ENCODE results near the gene CLEC4M. TPM values are rescaled to one million over a fixed set of nuclear protein-coding genes. Genes with fewer than 3 reads are reported as not detected.

Gene CLEC4M
- total and polyA plus RNA-seq, 2 experiments from 2014 or later: not detected

DNA sequence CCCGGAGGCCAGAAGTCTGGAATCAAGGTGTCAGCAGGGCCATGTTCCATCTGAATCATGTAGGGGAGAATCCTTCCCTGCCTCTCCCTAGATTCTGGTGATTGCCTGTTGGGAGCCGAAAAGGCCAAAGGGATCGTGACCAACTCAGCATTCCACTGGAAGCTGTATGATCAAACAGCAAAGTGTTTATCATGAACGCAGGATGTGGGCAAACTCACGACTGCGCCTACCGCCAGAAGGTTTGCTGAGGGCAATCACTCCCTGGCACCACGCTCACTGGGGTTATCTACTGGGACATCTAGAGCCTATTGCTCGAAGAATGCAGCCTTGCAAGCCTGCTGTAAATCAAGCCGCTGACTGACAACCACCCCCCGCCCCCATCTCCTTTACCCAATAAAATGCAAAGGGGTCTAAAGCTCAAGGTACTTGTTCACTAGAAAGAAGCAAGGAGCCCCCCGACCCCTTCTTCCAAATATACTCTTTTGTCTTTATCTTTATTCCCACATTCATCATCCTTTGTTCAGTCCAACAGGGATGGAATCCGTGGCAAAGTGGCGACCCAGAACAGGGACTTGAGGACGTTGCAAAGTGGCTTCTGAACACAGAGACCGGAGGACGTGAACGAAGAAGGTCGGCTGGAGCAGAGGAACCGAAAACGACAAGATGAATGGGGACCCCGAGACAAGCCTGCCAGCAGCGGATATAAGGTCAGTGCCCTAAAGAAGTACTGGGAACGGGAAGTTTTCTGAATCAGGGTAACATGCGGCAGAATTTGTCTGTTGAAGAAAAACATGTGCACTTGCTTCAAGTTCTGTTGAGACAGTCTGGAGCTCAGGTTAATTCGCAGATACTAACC is 16.8 kb downstream of the CLEC4M start (continued):
- TF ChIP-seq EZH2phosphoT487 (IDR thresholded peaks at IDR 0.05; ENCODE audit: unreplicated experiment) (no peak), POLR2AphosphoS5 (IDR thresholded peaks at IDR 0.05; ENCODE audit: low read depth) (no peak), ZNF331 (CRISPR knock-in tag; IDR thresholded peaks at IDR 0.05; ENCODE audit: low read depth) (no peak), EZH2 (IDR thresholded peaks at IDR 0.05; ENCODE audit: low read depth, unreplicated experiment) (no peak), STAT1 (IDR thresholded peaks at IDR 0.05; ENCODE audit: unreplicated experiment) (no peak)
- TF ChIP-seq, protein P1, sequence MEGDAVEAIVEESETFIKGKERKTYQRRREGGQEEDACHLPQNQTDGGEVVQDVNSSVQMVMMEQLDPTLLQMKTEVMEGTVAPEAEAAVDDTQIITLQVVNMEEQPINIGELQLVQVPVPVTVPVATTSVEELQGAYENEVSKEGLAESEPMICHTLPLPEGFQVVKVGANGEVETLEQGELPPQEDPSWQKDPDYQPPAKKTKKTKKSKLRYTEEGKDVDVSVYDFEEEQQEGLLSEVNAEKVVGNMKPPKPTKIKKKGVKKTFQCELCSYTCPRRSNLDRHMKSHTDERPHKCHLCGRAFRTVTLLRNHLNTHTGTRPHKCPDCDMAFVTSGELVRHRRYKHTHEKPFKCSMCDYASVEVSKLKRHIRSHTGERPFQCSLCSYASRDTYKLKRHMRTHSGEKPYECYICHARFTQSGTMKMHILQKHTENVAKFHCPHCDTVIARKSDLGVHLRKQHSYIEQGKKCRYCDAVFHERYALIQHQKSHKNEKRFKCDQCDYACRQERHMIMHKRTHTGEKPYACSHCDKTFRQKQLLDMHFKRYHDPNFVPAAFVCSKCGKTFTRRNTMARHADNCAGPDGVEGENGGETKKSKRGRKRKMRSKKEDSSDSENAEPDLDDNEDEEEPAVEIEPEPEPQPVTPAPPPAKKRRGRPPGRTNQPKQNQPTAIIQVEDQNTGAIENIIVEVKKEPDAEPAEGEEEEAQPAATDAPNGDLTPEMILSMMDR (conservative IDR thresholded peaks at IDR 0.05; ENCODE audit: low read depth in 2 of 2): no peak
- TF ChIP-seq, protein P2, sequence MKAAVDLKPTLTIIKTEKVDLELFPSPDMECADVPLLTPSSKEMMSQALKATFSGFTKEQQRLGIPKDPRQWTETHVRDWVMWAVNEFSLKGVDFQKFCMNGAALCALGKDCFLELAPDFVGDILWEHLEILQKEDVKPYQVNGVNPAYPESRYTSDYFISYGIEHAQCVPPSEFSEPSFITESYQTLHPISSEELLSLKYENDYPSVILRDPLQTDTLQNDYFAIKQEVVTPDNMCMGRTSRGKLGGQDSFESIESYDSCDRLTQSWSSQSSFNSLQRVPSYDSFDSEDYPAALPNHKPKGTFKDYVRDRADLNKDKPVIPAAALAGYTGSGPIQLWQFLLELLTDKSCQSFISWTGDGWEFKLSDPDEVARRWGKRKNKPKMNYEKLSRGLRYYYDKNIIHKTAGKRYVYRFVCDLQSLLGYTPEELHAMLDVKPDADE (IDR thresholded peaks at IDR 0.05): no peak
- TF ChIP-seq, protein P3, sequence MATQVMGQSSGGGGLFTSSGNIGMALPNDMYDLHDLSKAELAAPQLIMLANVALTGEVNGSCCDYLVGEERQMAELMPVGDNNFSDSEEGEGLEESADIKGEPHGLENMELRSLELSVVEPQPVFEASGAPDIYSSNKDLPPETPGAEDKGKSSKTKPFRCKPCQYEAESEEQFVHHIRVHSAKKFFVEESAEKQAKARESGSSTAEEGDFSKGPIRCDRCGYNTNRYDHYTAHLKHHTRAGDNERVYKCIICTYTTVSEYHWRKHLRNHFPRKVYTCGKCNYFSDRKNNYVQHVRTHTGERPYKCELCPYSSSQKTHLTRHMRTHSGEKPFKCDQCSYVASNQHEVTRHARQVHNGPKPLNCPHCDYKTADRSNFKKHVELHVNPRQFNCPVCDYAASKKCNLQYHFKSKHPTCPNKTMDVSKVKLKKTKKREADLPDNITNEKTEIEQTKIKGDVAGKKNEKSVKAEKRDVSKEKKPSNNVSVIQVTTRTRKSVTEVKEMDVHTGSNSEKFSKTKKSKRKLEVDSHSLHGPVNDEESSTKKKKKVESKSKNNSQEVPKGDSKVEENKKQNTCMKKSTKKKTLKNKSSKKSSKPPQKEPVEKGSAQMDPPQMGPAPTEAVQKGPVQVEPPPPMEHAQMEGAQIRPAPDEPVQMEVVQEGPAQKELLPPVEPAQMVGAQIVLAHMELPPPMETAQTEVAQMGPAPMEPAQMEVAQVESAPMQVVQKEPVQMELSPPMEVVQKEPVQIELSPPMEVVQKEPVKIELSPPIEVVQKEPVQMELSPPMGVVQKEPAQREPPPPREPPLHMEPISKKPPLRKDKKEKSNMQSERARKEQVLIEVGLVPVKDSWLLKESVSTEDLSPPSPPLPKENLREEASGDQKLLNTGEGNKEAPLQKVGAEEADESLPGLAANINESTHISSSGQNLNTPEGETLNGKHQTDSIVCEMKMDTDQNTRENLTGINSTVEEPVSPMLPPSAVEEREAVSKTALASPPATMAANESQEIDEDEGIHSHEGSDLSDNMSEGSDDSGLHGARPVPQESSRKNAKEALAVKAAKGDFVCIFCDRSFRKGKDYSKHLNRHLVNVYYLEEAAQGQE (IDR thresholded peaks at IDR 0.05; ENCODE audit: unreplicated experiment): no peak

DNA sequence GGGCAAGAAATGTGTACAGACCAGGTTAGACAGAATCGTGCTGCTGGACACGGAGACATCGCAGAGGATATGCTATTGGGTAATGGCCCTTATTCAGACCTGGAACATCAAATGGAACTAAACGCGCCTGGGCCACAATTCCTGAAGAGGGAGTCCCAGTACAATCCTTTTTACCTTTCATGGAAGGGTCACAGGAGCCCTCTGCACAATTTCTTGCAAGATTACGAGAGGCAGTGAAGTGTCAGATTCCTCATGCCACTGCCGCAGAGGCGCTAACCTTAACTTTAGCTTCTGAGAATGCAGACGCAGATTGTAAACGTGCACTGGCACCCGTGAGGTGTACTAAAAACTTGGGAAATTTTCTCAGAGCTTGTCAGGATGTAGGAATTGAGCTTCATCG is 18.1 kb downstream of the CLEC4M start:
- no peak; the same call in 2 of the 3 replicates for ATAC-seq

More for the DNA sequence above, 18.1 kb downstream of the CLEC4M start:
- Mint-ChIP-seq H3K36me3 (ENCODE audit: low read depth) (no peaks in the 10 kb centered on the region), H3K4me3 (no peak overlapping the region), H3K27ac (no peak overlapping the region), H3K9me3 (no peaks in the 10 kb centered on the region; the same call in 2 of the 3 replicates), H3K4me1 (peaks cover 10% of the 10 kb centered on the region; the same call in 2 of the 3 replicates), H3K27me3 (ENCODE audit: insufficient read depth, low read depth, poor library complexity) (peaks cover 7% of the 10 kb centered on the region)
- Histone ChIP-seq H4K20me1 (replicated peaks; ENCODE audit: insufficient read depth) (no peaks in the 10 kb centered on the region), H3K79me2 (replicated peaks; ENCODE audit: insufficient read depth) (no peaks in the 10 kb centered on the region), H3K4me2 (no peak overlapping the region), H3F3A (replicated peaks; ENCODE audit: low read depth) (no peaks in the 10 kb centered on the region), H2AFZ (no peak overlapping the region), H3K9me2 (ENCODE audit: insufficient read depth) (no peaks in the 10 kb centered on the region), H3K4me1 (ENCODE audit: insufficient read depth) (no peaks in the 10 kb centered on the region), H3K4me3 (no peak overlapping the region), H3K36me3 (ENCODE audit: insufficient read depth) (no peaks in the 10 kb centered on the region), H3K27ac (ENCODE audit: low read depth) (no peak overlapping the region), H3K27me3 (ENCODE audit: insufficient read depth) (peaks cover 14% of the 10 kb centered on the region)
- DNase-seq (ENCODE audit: low spot score): peak; percentile 42
- TF ChIP-seq, protein P2 (IDR thresholded peaks at IDR 0.05): no peak
- TF ChIP-seq, protein P1 (conservative IDR thresholded peaks at IDR 0.05; ENCODE audit: low read depth in 2 of 2): peak in 1 of 2 experiments; percentile 46; a peak in 2 of 4 replicates

Measured in GM23338 (cell line).